ENCODE data around the gene ACP2. TPM values are rescaled to one million over a fixed set of nuclear protein-coding genes. Genes with fewer than 3 reads are reported as not detected.
"Not testable (repeated sequence)": the region's sequence is repeated elsewhere in the genome, so short reads cannot be mapped to it uniquely, and the experiment has no call there.

Gene ACP2
- total and polyA plus RNA-seq, 3 donors from 2014 or later = 40.3 to 63.7 (median 61.3) TPM

DNA sequence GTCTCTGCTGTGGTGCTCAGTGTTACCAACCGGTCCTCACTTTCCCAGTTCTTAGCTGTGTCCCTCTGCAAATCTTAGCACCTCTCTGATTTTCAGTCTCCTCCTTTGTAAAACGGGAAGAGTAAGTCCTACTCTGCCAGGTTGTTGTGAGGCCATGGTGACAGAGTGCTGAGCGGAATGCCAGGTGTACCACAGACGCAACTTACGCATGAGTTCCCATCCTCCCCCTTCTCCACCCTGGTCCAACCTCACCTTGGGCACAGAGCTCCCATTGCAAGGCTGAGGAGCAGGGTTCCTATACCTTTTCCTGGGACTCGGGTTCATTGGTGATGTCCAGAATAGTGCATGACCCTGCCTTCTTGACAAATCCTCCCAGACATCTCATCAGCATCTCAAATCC is 41.2 kb downstream of the ACP2 start:
- no peak for DNase-seq

DNA sequence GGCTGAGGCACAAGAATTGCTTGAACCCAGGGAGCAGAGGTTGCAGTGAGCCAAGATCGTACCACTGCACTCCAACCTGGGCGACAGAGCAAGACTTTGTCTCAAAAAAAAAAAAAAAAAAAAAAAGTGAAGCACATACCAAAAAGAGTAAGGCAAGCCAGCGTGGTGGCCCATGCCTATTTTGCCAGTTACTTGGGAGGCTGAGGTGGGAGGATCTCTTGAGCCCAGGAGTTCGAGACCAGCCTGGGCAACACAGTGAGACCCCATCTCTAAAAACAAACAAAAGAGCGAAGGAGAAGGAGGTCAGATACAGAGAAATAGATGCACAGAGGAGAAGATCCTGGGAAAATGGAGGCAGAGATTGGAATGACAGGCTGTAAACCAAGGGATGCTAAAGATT is 42.0 kb downstream of the ACP2 start:
- DNase-seq; H3K36me3 ChIP-seq (ENCODE audit: low read depth, missing control alignments); intact Hi-C loops (cut with DNase I; ENCODE audit: low total_unique reads); H3K27ac ChIP-seq; H3K9me3 ChIP-seq; H3K4me1 ChIP-seq; H3K4me3 ChIP-seq; H3K27me3 ChIP-seq: not testable (repeated sequence)
- WGBS, 2 donors = 86 to 91% methylated on average over 5 of the region's 5 CpGs

More for the DNA sequence above, 41.2 kb downstream of the ACP2 start:
- no peaks in the 10 kb centered on the region for H3K27me3 ChIP-seq
- WGBS, 2 donors = 83 to 88% methylated on average over 6 of the region's 6 CpGs
- intact Hi-C loops (cut with DNase I; ENCODE audit: low total_unique reads) = no loop called here
- TF ChIP-seq POLR2A (IDR thresholded peaks at IDR 0.05) = no peak
- H3K4me3 ChIP-seq = no peak overlapping the region
- H3K36me3 ChIP-seq (ENCODE audit: low read depth, missing control alignments) = no peaks in the 10 kb centered on the region
- no peak overlapping the region for H3K27ac ChIP-seq
- H3K9me3 ChIP-seq = no peaks in the 10 kb centered on the region
- H3K4me1 ChIP-seq = no peaks in the 10 kb centered on the region

DNA sequence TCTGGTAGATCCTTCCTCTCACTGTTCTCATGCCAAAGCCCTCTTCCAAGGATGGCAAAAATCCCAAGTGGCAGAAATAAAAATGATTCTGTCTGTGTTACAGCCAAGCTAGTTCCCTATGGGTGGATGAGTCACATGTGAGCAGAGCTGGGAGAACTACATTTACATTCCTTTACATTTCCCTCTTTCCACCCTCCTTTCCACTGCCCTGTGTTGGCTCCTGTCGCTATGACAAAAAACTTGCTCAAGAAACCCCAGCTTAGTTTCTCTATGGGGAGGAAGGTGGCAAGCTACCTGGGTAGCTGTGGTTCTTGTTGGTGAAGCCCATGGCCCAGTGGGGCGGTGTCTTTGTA is 44.0 kb downstream of the ACP2 start:
- WGBS, 2 donors = 76 to 88% methylated on average over 2 of the region's 2 CpGs
- DNase-seq = no peak

DNA sequence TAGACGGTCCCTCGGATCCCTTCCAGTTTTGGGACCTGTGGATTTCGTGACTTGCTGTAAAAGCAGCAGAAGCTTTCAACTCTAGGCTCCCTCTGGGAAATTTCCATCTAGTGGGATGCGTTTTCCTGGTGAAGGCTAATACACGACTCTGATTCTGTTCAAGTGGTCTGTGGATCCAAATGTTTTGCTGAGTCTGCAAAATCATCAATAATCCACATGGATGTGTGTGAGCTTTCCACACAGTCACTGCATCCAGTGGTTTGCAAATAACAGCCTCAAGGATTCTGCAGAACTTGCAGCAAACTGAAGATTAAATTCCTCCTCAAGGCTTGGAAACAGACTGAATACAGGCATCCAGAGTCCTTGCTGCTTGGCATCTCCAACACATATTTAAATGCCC is 46.0 kb downstream of the ACP2 start:
- TF ChIP-seq, protein P1, sequence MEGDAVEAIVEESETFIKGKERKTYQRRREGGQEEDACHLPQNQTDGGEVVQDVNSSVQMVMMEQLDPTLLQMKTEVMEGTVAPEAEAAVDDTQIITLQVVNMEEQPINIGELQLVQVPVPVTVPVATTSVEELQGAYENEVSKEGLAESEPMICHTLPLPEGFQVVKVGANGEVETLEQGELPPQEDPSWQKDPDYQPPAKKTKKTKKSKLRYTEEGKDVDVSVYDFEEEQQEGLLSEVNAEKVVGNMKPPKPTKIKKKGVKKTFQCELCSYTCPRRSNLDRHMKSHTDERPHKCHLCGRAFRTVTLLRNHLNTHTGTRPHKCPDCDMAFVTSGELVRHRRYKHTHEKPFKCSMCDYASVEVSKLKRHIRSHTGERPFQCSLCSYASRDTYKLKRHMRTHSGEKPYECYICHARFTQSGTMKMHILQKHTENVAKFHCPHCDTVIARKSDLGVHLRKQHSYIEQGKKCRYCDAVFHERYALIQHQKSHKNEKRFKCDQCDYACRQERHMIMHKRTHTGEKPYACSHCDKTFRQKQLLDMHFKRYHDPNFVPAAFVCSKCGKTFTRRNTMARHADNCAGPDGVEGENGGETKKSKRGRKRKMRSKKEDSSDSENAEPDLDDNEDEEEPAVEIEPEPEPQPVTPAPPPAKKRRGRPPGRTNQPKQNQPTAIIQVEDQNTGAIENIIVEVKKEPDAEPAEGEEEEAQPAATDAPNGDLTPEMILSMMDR (IDR thresholded peaks at IDR 0.05) = no peak
- no peak for TF ChIP-seq POLR2A (IDR thresholded peaks at IDR 0.05)
- WGBS, 2 donors = 78 to 84% methylated on average over 5 of the region's 5 CpGs
- H3K4me3 ChIP-seq = no peak overlapping the region

More for the DNA sequence above, 44.0 kb downstream of the ACP2 start:
- Histone ChIP-seq H3K27me3 (no peaks in the 10 kb centered on the region), H3K27ac (no peak overlapping the region), H3K4me3 (no peak overlapping the region), H3K4me1 (no peaks in the 10 kb centered on the region), H3K36me3 (ENCODE audit: low read depth, missing control alignments) (no peaks in the 10 kb centered on the region), H3K9me3 (no peaks in the 10 kb centered on the region)
- intact Hi-C loops (cut with DNase I; ENCODE audit: low total_unique reads) = no loop called here
- TF ChIP-seq, protein P1 (IDR thresholded peaks at IDR 0.05) = no peak
- TF ChIP-seq POLR2A (IDR thresholded peaks at IDR 0.05) = no peak

DNA sequence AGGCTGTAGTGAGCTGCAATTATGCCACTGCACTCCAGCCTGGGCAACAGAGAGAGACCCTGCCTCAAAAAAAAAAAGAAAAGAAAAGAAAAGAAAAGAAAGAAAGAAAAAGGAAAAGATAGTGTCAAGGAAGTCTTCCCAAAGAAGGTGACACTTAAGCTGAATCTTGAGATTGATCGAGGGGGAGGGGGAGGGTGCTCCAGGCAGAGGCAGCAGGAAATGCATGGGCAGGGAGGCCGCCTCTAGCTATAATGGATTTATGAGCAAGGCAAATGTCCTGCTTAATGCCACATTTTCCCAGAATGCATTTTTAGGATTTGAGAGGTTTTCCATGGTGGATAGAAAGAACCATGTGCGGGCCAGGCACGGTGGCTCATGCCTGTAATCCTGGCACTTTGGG is 47.6 kb downstream of the ACP2 start:
- Histone ChIP-seq H3K27me3 (no peaks in the 10 kb centered on the region), H3K36me3 (ENCODE audit: low read depth, missing control alignments) (no peaks in the 10 kb centered on the region), H3K27ac (no peak overlapping the region), H3K9me3 (no peaks in the 10 kb centered on the region), H3K4me1 (no peaks in the 10 kb centered on the region), H3K4me3 (no peak overlapping the region)
- WGBS, 2 donors = 86 to 100% methylated on average over 4 of the region's 4 CpGs
- intact Hi-C loops (cut with DNase I; ENCODE audit: low total_unique reads) = no loop called here
- no peak for TF ChIP-seq POLR2A (IDR thresholded peaks at IDR 0.05)
- TF ChIP-seq, protein P1 (IDR thresholded peaks at IDR 0.05) = no peak
- no peak for DNase-seq

More for the DNA sequence above, 46.0 kb downstream of the ACP2 start:
- no peaks in the 10 kb centered on the region for H3K9me3 ChIP-seq
- no peaks in the 10 kb centered on the region for H3K27me3 ChIP-seq
- H3K27ac ChIP-seq = no peak overlapping the region
- H3K4me1 ChIP-seq = no peaks in the 10 kb centered on the region
- intact Hi-C loops (cut with DNase I; ENCODE audit: low total_unique reads) = no loop called here
- no peak for DNase-seq
- H3K36me3 ChIP-seq (ENCODE audit: low read depth, missing control alignments) = no peaks in the 10 kb centered on the region

DNA sequence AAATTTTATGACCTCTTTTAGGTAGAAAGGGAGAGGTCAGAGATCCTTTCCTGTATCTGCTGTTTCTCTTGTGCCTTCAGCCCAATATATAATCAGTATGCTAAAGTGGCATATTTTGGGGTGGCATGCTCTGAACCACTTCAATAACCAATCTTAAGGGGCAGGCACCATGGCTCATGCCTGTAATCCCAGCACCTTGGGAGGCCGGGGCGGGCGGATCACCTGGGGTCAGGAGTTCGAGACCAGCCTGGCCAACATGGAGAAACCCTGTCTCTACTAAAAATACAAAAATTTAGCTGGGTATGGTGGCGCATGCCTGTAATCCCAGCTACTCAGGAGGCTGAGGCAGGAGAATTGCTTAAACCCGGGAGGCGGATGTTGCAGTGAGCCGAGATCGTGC is 50.5 kb downstream of the ACP2 start:
- H3K4me3 ChIP-seq; intact Hi-C loops (cut with DNase I; ENCODE audit: low total_unique reads); H3K36me3 ChIP-seq (ENCODE audit: low read depth, missing control alignments); H3K27me3 ChIP-seq; DNase-seq; H3K9me3 ChIP-seq; H3K27ac ChIP-seq; H3K4me1 ChIP-seq: not testable (repeated sequence)
- WGBS, 2 donors = 90 to 92% methylated on average over 9 of the region's 9 CpGs

All from testis (tissue), 3 donors.